HG03175 (cell line): Measurements from ENCODE around the gene GPHN.
"Not testable (repeated sequence)": the region's sequence is repeated elsewhere in the genome, so short reads cannot be mapped to it uniquely, and the experiment has no call there.

Source experiments
- ATAC-seq: cut with Tn5 transposase; IDR thresholded peaks from one replicate; pipeline ENCODE4 v1.9.1; 2021; ENCODE audit warnings: mild to moderate bottlenecking, moderate library complexity; ENCODE audit not compliant: unreplicated experiment

GPHN gene

DNA sequence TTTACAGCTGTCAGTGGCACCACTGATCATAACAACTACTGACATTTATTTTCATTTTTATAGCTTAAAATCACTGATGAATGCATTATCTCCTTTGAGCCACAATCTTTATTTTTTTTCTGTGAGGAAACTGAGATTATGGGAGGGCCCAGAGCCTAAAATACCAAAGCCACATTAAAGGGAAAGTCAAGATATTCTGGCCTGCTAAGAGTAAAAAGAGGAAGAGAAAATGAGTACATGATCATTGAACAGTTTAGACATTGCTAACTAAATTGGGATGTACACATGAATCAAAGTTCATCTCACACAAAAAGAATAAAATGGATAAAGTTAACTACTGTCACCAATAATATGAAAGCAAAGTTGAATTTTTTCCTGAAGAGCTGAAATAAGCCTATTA lies 510.8 kb downstream of the GPHN start:
- no peak for ATAC-seq

- ATAC-seq: no peak
These were observed 511.8 kb downstream of the GPHN start for GRCh38 chr14:67019796-67020195.

DNA sequence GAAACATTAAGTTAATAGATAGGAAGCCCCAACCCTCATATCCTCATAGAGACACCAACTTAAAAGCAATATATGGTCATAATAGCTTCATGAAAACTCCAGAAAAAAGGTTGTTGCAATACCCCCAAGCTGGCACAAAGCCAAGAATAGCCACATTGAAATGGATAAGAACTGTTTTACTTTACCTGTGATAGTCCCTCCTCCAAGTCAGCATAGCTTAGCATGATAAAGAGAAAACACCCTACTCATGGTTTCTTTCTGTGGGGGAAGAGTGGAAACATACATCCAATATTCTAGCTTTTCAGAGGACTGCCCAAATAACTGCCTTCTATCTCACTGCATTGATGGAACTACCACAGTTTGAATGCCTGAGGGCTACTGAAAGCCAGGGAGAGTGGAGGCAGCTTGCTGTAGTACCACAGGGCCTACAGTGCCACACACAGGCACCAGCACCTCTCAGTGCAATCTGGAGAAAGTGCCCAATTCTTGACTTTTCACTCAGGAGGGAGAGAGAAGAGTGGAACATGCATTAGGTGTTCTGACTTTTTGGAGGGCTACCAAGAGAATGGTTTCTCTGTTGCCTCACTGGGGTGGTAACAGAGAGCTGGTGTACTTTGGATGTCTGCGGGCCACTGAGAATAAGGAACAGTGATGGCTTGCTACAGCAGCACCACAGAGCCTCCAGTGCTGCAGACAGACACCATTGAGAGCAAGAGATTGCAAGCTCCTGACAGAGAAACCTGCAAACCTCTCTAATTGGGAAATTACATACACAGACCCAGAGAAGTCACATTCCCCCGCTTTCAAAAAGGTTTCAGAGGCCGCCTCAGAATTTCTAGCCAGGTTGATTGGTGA lies 524.2 kb downstream of the GPHN start:
- ATAC-seq: no peak

DNA sequence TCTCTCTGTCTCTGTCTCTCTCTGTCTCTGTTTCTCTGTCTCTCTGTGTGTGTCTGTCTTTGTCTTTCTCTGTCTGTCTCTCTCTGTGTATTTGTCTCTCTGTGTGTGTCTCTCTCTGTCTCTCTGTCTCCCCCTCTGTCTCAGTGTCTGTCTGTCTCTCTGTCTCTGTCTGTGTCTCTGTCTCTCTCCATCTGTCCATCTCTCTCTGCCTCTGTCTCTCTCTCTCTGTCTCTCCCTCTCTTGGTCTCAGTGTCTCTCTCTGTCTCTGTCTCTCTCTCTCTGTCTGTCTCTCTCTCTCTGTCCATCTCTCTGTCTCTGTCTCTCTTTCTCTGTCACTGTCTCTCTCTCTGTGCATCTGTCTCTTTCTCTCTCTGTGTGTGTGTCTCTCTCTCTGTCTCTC lies 537.5 kb downstream of the GPHN start:
- no peak for ATAC-seq

GRCh38 chr14:67050896-67051295 lies 542.9 kb downstream of the GPHN start:
- ATAC-seq: no peak

DNA sequence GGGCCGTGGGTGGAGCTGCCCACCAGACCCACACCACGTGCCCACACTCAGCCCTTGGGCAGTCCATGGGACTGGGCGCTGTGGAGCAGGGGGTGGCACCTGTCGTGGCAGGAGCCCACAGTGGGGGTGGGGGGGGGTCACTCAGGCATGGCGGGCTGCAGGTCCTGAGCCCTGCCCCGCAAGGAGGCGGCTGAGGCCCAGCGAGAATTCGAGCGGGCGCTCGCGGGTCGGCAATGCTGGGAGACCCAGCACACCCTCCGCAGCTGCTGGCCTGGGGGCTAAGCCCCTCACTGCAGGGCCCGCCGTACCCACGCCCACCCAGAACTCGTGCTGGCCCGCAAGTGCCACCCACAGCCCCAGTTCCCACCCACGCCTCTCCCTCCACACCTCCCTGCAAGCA lies 548.7 kb downstream of the GPHN start:
- no peak for ATAC-seq

DNA sequence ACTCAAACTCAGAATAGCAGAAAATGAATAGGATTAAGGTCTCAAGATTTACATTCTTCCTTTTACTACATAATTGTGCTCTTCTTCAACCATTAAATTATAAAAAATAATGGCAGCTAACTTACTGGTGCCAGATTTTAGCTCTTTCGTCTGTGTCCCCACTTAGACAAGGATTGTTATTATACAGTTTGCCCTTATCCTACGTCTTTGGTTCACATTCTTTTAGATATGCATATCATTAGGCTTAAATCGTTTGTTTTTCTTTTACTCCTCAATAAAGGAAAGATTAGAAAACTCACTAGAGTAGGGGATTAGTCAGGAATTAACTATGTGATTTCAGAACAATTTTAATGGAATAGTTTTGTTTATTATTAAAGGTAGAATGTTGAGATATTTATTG lies 551.6 kb downstream of the GPHN start:
- no peak for ATAC-seq

DNA sequence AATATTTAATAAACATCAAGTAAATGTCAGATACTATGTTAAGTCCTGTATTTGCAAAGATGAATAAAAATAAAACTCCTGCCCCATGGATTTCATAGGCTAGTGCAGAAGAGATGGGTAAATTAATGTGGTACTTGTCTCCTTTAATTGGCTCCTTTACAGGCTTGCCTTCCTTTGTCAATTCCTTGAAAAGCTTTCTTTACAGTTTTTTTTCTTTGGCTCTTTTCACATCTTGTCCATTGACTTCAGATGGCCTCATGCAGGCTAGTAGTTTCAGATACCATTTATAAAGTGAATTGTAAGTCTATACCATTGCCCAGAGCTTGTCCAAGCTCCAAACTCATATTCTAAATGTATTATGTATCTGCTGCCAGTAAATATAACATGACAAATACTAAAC lies 552.6 kb downstream of the GPHN start:
- ATAC-seq: no peak

GRCh38 chr14:67067070-67067814 lies 559.3 kb downstream of the GPHN start:
- not testable (repeated sequence) for ATAC-seq

GRCh38 chr14:67068251-67068650 lies 560.3 kb downstream of the GPHN start:
- no peak for ATAC-seq

GRCh38 chr14:67071506-67071905 lies 563.6 kb downstream of the GPHN start:
- no peak for ATAC-seq

- no peak for ATAC-seq
These were observed 570.0 kb downstream of the GPHN start for GRCh38 chr14:67077921-67078320.

DNA sequence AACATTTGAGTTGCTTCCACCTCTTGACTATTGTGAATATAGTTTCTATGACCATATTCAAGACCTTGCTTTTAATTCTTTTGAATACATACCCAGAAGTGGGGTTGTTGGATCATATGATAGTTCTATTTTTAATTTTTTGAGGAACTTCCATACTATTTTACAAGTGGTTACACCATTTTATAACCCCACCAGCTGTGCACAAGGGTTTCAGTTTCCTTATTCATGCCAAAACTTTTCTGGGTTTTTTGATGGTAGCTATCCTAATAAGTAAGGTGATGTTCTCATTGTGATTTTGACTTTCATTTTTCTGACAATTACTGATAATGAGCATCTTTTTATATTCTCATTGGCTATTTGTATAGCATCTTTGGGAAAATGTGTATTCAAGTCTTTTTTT lies 571.9 kb downstream of the GPHN start:
- no peak for ATAC-seq

DNA sequence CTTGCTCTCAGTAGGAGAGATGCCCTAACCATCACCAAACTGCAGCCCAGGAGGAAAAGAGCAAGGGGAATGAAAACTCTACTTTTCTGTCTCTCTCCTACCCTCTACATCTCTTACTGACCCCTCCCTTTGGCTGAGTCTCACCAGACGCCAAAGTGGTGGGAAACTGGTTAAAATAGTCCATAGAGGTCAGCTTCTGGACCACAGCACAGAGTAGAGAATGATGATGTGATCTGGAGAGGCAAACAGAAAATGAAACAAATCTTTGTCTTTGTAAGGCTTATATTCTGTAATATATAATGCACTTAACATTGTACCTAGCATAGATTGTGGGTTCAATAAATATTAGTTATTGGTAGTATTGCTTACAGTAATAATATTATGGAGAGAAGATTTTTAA lies 600.3 kb downstream of the GPHN start:
- ATAC-seq: no peak

DNA sequence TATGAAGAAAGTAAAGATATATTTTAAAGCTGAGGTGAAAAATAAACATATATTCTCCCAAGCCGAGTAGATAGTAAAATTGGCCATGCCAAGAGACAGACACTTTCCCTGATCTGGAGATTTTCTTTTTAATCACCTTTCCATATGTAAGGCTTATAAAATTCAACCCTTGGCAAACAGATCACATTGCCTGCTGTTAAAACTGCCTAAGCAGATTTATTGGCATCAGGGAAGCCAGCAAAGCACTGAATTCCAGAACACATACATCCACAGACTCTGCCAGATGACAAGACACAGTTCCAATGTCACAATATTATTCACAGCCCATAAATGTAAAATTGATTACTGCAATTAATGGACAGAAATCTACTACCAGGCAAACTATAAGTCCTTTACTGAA lies 603.1 kb downstream of the GPHN start:
- ATAC-seq: no peak

DNA sequence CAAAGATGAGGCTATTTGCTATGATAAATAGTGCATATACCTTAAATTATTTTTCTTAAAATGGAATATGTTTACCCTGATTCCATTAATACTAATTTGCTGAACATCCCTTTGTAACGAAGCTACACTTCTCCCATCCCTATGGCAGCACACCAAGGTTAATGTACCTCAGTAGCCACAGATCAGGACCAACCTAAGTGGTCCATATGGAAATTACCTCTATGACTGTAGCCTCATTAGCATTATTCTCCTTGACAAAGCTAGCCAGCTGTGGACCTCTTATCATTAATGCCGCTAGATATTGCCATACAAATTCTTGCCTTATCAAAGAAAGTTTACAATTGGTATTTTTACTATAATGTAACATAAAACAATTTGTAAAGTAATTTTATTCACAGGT lies 604.4 kb downstream of the GPHN start:
- no peak for ATAC-seq

DNA sequence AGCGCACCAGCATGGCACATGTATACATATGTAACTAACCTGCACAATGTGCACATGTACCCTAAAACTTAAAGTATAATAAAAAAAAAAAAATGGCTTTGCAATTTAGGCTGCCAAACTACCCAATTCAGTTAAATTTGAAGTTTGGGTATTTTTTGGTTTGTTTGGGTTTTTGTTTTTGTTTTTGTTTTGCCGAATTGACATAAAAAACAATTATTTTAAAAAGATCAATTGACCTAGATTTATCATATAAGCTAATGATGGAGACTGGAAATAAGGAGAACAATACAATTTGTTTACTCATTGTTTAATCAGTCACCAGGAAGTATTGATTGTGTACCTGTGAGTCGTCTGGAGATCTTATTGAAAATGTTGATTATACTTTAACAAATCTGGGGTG lies 619.2 kb downstream of the GPHN start:
- no peak for ATAC-seq

GRCh38 chr14:67129768-67130167 lies 621.8 kb downstream of the GPHN start:
- no peak for ATAC-seq

DNA sequence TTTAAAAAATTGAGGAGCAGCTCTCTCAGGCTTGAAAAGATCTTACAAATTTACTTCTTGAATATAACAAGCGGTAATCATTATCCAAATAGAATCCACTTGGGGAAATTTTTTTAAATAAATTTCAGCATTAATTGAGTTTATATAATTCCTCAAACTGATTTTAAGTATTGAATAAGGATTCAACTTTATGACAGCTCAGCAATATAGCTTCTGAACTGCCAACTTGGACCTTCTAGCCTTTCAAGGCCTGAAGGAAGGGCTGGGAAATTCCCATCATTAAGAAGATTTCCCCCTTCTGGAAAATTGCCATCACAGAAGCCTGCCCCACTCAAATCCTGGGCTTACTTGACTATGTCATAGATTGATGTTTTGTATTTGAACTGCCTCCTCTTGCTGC lies 623.7 kb downstream of the GPHN start:
- no peak for ATAC-seq

- no peak for ATAC-seq
These were observed 625.2 kb downstream of the GPHN start for GRCh38 chr14:67133144-67133543.

DNA sequence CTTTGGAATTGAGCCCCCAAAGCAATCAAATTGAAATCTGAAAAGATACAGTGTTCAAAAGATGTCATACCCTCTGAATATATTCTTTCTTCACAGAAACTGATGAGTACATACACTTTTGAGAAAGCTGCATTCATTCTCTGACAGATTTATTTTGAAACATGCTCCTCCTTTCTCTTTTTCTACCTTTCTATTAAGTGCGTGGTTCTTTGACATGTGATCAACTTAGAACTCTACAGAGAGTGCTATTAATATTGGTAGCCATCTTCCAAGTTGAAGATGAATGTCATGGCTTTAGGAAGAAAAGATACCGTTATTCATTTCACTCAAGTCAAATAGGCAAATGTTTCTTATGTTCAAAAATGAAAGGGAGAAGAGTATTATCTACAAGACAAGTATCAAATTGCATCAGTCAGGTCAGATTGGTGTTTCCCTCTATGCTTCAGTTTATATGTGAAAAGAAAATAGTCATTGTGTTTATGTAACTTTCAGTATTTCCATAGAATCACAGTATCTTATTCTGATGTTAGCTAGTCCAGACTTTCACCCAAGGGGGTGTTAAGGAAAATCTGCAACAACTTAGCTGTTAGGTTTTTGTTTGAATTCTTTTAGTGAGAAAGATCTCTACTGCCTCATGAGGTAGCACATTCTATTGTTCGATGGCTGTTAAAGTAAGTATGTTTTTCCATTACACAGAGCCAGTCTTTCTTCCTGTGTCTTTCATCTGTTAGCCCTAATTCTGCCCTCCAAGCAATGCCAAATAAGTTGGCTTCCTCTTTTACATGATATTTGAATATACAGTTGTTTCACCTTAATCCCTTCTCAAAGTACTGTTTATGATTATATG lies 625.9 kb downstream of the GPHN start:
- no peak for ATAC-seq
